ENCODE results near the gene PPIL4. TPM values are rescaled to one million over a fixed set of nuclear protein-coding genes. Genes with fewer than 3 reads are reported as not detected.

Gene PPIL4
- total and polyA plus RNA-seq, 8 donors, result 6.5 to 14.2 (median 8.8) TPM

DNA sequence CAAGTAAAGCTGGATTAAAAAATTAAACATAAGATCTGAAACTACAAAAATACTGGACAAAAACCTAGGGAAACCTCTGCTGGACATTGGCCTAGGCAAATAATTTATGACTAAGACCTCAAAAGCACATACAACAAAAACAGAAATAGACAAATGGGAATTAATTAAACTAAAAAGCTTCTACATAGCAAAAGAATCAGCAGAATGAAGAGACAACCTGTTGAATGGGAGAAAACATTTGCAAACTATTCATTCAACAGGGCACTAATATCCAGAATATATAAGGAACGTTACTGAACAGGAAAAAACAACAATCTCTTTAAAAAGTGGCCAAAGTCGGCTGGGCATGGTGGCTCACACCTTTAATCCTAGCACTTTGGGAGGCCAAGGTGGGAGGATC is 13.5 kb upstream of the PPIL4 start:
- intact Hi-C loops (cut with DNase I), result no loop called here
- DNase-seq (no peak), FAIRE-seq (no peak), ATAC-seq (no peak)
- WGBS, 2 donors, result 49 to 78% methylated on average over 2 of the region's 2 CpGs
- Histone ChIP-seq H3K27ac (no peak overlapping the region), H3K4me3 (no peak overlapping the region), H3K36me3 (no peaks in the 10 kb centered on the region), H3K4me1 (no peaks in the 10 kb centered on the region), H3K27me3 (no peaks in the 10 kb centered on the region), H3K9me3 (no peaks in the 10 kb centered on the region)
- TF ChIP-seq, protein P1, sequence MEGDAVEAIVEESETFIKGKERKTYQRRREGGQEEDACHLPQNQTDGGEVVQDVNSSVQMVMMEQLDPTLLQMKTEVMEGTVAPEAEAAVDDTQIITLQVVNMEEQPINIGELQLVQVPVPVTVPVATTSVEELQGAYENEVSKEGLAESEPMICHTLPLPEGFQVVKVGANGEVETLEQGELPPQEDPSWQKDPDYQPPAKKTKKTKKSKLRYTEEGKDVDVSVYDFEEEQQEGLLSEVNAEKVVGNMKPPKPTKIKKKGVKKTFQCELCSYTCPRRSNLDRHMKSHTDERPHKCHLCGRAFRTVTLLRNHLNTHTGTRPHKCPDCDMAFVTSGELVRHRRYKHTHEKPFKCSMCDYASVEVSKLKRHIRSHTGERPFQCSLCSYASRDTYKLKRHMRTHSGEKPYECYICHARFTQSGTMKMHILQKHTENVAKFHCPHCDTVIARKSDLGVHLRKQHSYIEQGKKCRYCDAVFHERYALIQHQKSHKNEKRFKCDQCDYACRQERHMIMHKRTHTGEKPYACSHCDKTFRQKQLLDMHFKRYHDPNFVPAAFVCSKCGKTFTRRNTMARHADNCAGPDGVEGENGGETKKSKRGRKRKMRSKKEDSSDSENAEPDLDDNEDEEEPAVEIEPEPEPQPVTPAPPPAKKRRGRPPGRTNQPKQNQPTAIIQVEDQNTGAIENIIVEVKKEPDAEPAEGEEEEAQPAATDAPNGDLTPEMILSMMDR (IDR thresholded peaks at IDR 0.05), result no peak

DNA sequence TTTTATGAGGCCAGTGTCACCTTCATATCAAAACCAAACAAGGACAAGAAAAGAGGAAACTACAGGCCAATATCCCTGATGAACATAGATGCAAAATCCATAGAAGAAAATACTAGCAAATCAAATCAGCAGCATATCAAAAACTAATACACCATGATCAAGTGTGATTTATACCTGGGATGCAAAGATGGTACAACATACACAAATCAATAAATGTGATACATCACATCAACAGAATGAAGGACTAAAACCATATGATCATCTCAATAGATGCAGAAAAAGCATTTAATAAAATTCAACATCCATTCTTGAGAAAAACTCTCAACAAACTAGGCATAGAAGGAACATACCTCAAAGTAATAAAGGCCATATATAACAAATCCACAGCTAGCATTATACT is 12.2 kb upstream of the PPIL4 start:
- no peak for FAIRE-seq
- DNase-seq, result no peak
- intact Hi-C loops (cut with DNase I), result no loop called here
- Histone ChIP-seq H3K4me3 (no peak overlapping the region), H3K4me1 (no peaks in the 10 kb centered on the region), H3K27me3 (no peaks in the 10 kb centered on the region), H3K27ac (no peak overlapping the region), H3K9me3 (no peaks in the 10 kb centered on the region), H3K36me3 (no peaks in the 10 kb centered on the region)
- TF ChIP-seq, protein P1 (IDR thresholded peaks at IDR 0.05), result no peak
- ATAC-seq, result no peak

DNA sequence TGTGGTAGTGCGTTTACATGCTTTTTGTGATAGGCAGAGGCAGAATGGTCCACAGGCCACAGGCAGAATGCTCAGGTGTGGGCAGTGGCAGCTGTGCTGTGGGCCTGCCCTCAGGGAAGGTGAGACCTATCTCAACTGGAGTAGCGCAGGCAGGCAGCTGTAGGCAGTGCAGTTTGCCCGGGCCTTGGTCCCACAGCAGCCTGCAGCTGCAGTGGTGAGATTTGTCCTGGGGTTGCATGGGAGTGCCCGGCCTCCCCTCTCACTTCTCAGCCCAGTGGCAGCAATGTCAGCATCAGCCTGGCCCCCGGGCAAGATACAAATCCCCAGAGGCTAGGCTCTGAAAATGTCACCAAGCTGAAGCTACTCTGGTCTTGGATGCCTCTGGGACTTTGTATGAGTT is 6.1 kb upstream of the PPIL4 start:
- Histone ChIP-seq H3K4me3 (no peak overlapping the region), H3K36me3 (no peaks in the 10 kb centered on the region), H3K27ac (no peak overlapping the region), H3K27me3 (no peaks in the 10 kb centered on the region), H3K9me3 (no peaks in the 10 kb centered on the region), H3K4me1 (no peaks in the 10 kb centered on the region)
- ATAC-seq (no peak), DNase-seq (no peak), FAIRE-seq (no peak)
- intact Hi-C loops (cut with DNase I), result no loop called here
- TF ChIP-seq, protein P1 (IDR thresholded peaks at IDR 0.05), result no peak
- 54 to 63% methylated on average over 5 of the region's 5 CpGs for WGBS, 2 donors

DNA sequence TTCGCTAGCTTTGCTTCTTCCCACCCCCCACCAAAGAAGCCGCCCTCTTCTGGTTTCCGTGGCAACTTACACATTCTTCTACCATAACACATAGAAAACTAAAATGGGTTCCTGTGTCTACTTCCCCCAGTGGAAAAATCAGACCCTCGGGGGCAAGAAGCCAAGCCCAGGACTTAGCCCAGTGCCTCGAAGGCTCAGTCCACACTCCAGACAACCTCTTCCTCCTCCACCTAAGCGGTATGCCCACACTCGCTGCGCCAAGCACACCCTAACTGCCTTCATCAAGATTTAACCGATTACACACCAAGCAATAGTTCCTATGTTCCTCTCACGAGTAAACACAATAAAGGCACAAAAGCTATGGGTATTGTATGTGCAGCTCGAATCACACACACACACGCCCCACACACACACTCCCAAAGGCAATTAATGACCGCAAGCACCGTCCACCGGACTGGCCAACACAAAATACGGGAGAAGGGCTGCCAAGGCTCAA is 537 bp downstream of the PPIL4 start:
- H3K9me3 ChIP-seq, result no peaks in the 10 kb centered on the region
- ATAC-seq (peak; percentile 38 to 62 (median 51)), DNase-seq (peak; percentile 45 to 61 (median 48)), FAIRE-seq (no peak)
- peaks cover 0 to 9% (median 0%) of the 10 kb centered on the region in 3 donors for H3K36me3 ChIP-seq
- TF ChIP-seq, protein P1 (IDR thresholded peaks at IDR 0.05), result no peak
- H3K4me3 ChIP-seq, result peak overlapping the region; percentile 80 to 96 (median 88)
- H3K4me1 ChIP-seq, result peaks cover 5 to 18% (median 14%) of the 10 kb centered on the region in 3 donors
- WGBS, 2 donors, result 0% methylated on average over 16 of the region's 16 CpGs
- intact Hi-C loops (cut with DNase I), result no loop called here
- no peaks in the 10 kb centered on the region for H3K27me3 ChIP-seq
- peak overlapping the region; percentile 89 to 98 (median 92) for H3K27ac ChIP-seq

DNA sequence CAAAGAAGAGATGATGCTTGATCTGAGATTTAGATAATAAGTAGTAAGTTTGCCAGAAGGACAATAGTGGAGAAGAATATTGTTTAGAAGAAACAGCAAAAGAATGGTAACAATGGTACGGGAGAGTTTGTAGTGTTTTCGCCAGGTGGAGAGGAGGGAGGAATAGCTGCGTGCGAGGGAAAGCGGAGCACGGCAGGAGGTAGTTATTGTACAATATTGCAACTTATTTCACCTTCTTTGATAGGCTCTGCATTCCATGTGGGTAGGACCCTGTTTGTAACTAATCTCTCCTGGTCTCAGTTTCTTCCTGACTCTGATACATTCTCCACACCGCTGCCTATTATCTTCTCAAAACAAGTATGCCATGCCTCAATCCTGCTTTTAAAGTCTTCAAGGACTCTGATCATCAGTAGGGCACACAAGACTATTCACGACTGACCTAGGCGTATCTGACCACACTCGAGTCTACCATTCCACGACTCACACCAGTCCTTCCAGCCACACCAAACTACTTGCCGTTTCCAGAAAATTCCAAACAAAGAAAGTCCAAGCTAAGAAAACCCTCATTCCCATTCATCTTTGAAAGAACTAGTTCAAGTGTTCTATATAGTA is 1.1 kb downstream of the PPIL4 start:
- no peaks in the 10 kb centered on the region for H3K27me3 ChIP-seq
- no peaks in the 10 kb centered on the region for H3K9me3 ChIP-seq
- 7 to 8% methylated on average over 12 of the region's 12 CpGs for WGBS, 2 donors
- DNase-seq (no peak), ATAC-seq (peak in 2 of 4 donors; percentile 1), FAIRE-seq (no peak)
- peak overlapping the region; percentile 80 to 96 (median 88) for H3K4me3 ChIP-seq
- peaks cover 0 to 15% (median 0%) of the 10 kb centered on the region in 3 donors for H3K36me3 ChIP-seq
- H3K27ac ChIP-seq, result peak overlapping the region in 3 of 4 donors; percentile 89 to 98 (median 94)
- H3K4me1 ChIP-seq, result peaks cover 5 to 18% (median 14%) of the 10 kb centered on the region in 3 donors
- TF ChIP-seq, protein P1 (IDR thresholded peaks at IDR 0.05), result no peak
- intact Hi-C loops (cut with DNase I), result no loop called here
